Upper lobe of right lung (tissue), 1 donor: ENCODE results near the gene DENND5B. TPM values are rescaled to one million over a fixed set of nuclear protein-coding genes. Genes with fewer than 3 reads are reported as not detected.
"Not testable (repeated sequence)": the region's sequence is repeated elsewhere in the genome, so short reads cannot be mapped to it uniquely, and the experiment has no call there.

ENCODE experiments used
- ATAC-seq: fragments of 200-7000 bp; cut with Tn5 transposase; one replicate; pipeline ENCODE4 v1.9.1; 2020; ENCODE audit warnings: mild to moderate bottlenecking, moderate library complexity
- DNase-seq: peaks from one replicate; pipeline ENCODE4 v3.0.0-alpha.2; 2020
- H3K27ac ChIP-seq: fragments of 200-600 bp; one replicate; pipeline ENCODE4 v1.8.0; 2022
- H3K27me3 ChIP-seq: fragments of 200-600 bp; one replicate; pipeline ENCODE4 v1.8.0; 2022; ENCODE audit warnings: mild to moderate bottlenecking
- H3K36me3 ChIP-seq: fragments of 200-600 bp; one replicate; pipeline ENCODE4 v1.8.0; 2022
- H3K4me1 ChIP-seq: fragments of 200-600 bp; one replicate; pipeline ENCODE4 v1.8.0; 2022
- H3K4me3 ChIP-seq: fragments of 200-600 bp; one replicate; pipeline ENCODE4 v1.8.0; 2022; ENCODE audit warnings: mild to moderate bottlenecking
- H3K9me3 ChIP-seq: fragments of 200-600 bp; one replicate; pipeline ENCODE4 v1.8.0; 2022
- intact Hi-C: fragments of 100-400 bp; cut with DNase I; formaldehyde crosslinking; loops from one replicate; pipeline ENCODE4 v1.11.0; 2022
- total RNA-seq: library from RNA; stranded (reverse); fragmentation: NEBNext Ultra II Directional; extraction: Animal tissue kit (Norgen Biotek cat#: 25700); gene quantifications from one replicate; pipeline ENCODE4 v1.2.1, GENCODE V29; 2021
- TF ChIP-seq, protein P1 (sequence below): fragments of 200-600 bp; IDR thresholded peaks from one replicate; pipeline ENCODE4 v1.8.0; 2022; ENCODE audit warnings: antibody characterized with exemption
- donor health status: DM: no; HTN: yes; CAD: no; lungs with severe emphysema.

DENND5B gene
- total RNA-seq, 1 donor from 2014 or later = 7.5 TPM

DNA sequence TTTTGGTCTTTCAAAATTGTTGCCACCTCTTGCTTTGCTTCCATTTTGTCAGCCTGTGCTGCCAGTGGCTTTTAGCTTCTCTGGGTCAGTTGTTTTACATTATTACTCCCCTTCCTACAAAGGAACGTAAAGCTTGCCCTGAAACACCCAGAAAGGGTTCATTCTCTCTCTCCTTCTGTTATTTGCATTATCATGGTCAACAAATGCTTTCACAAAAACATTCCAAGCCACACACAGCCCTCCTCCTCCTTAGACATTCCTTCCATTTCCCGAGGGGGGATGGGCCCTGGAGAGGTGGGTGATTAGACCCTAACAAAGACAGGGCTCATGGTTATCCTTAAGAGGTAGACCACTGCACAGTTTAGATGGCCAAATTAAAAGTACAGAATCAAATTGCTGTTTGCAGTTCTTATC, 204.6 kb downstream of the DENND5B start:
- DNase-seq (no peak), ATAC-seq (no peak)
- Histone ChIP-seq H3K27ac (no peak overlapping the region), H3K4me1 (no peaks in the 10 kb centered on the region), H3K4me3 (no peak overlapping the region), H3K27me3 (no peaks in the 10 kb centered on the region), H3K36me3 (no peaks in the 10 kb centered on the region), H3K9me3 (no peaks in the 10 kb centered on the region)
- intact Hi-C loops = no loop called here
- TF ChIP-seq, protein P1, sequence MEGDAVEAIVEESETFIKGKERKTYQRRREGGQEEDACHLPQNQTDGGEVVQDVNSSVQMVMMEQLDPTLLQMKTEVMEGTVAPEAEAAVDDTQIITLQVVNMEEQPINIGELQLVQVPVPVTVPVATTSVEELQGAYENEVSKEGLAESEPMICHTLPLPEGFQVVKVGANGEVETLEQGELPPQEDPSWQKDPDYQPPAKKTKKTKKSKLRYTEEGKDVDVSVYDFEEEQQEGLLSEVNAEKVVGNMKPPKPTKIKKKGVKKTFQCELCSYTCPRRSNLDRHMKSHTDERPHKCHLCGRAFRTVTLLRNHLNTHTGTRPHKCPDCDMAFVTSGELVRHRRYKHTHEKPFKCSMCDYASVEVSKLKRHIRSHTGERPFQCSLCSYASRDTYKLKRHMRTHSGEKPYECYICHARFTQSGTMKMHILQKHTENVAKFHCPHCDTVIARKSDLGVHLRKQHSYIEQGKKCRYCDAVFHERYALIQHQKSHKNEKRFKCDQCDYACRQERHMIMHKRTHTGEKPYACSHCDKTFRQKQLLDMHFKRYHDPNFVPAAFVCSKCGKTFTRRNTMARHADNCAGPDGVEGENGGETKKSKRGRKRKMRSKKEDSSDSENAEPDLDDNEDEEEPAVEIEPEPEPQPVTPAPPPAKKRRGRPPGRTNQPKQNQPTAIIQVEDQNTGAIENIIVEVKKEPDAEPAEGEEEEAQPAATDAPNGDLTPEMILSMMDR = no peak

- H3K27me3 ChIP-seq, H3K36me3 ChIP-seq, ATAC-seq, H3K9me3 ChIP-seq, H3K4me1 ChIP-seq, H3K4me3 ChIP-seq, DNase-seq, intact Hi-C loops, H3K27ac ChIP-seq: not testable (repeated sequence)
Measured at GRCh38 chr12:31377210-31377609, 213.7 kb downstream of the DENND5B start.

- H3K27me3 ChIP-seq, DNase-seq, H3K9me3 ChIP-seq, H3K4me3 ChIP-seq, H3K4me1 ChIP-seq, intact Hi-C loops, H3K27ac ChIP-seq, H3K36me3 ChIP-seq, ATAC-seq: not testable (repeated sequence)
Measured at GRCh38 chr12:31375422-31375821, 215.5 kb downstream of the DENND5B start.

- Histone ChIP-seq H3K9me3 (no peaks in the 10 kb centered on the region), H3K36me3 (no peaks in the 10 kb centered on the region), H3K27me3 (no peaks in the 10 kb centered on the region), H3K4me1 (peaks cover 8% of the 10 kb centered on the region), H3K27ac (no peak overlapping the region), H3K4me3 (no peak overlapping the region)
- DNase-seq (no peak), ATAC-seq (no peak)
- intact Hi-C loops = no loop called here
- TF ChIP-seq, protein P1 = no peak
Measured at GRCh38 chr12:31371256-31371620, 219.7 kb downstream of the DENND5B start.

- Histone ChIP-seq H3K4me3 (peak overlapping the region; percentile 32), H3K36me3 (no peaks in the 10 kb centered on the region), H3K4me1 (peaks cover 8% of the 10 kb centered on the region), H3K27me3 (no peaks in the 10 kb centered on the region), H3K27ac (peak overlapping the region; percentile 26), H3K9me3 (no peaks in the 10 kb centered on the region)
- intact Hi-C loops = no loop called here
- DNase-seq = no peak
- TF ChIP-seq, protein P1 = no peak
- ATAC-seq = peak; percentile 66
Measured at GRCh38 chr12:31370531-31371255, 220.2 kb downstream of the DENND5B start.

- H3K4me3 ChIP-seq = peak overlapping the region; percentile 32
- peak overlapping the region; percentile 26 for H3K27ac ChIP-seq
- TF ChIP-seq, protein P1 = no peak
- H3K36me3 ChIP-seq = no peaks in the 10 kb centered on the region
- H3K4me1 ChIP-seq = peaks cover 8% of the 10 kb centered on the region
- H3K27me3 ChIP-seq = no peaks in the 10 kb centered on the region
- H3K9me3 ChIP-seq = no peaks in the 10 kb centered on the region
- peak; percentile 1 for DNase-seq
- ATAC-seq = peak; percentile 72
- intact Hi-C loops = no loop called here
Measured at GRCh38 chr12:31369712-31370521, 221.0 kb downstream of the DENND5B start.
